ENCODE data around the gene TNFRSF13B.
"Not testable (repeated sequence)": the region's sequence is repeated elsewhere in the genome, so short reads cannot be mapped to it uniquely, and the experiment has no call there.

TNFRSF13B gene

DNA sequence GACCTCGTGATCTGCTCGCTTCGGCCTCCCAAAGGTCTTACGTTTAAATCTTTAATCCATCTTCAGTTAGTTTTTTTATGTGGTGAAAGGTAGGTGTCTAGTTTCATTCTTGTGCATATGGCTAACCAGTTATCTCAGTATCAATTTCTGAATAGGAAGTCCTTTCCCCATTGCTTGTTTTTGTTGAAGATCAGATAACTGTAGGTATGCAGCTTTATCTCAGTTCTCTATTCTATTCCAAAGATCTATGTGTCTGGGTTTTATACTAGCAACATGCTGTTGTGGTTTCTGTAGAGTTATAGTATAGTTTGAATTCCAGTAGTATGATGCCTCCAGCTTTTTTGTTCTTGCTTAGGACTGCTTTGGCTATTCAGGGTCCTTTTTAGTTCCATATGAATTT, 65.2 kb downstream of the TNFRSF13B start:
- no peak for DNase-seq

DNA sequence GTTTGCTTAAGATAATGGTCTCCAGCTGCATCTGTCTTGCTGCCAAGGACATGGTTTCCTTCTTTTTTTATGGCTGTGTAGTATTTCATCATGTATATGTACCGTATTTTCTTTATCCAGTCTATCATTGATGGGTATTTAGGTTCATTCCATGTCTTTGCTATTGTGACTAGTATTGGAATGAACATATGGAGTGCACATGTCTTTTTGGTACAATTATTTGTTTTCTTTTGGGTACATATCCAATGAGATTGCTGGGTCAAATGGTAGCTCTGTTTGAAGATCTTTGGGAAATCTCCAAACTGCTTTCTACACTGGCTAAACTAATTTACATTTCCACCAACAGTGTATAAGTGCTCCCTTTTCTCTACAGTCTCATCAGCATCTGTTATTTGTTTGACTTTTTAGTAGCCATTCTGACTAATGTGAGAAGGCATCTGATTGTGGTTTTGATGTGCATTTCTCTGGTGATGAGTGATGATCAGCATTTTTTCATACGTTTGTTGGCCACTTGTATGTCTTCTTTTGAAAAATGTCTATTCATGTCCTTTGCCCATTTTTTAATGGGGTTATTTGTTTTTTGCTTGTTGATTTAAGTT, 66.2 kb downstream of the TNFRSF13B start:
- DNase-seq = no peak

DNA sequence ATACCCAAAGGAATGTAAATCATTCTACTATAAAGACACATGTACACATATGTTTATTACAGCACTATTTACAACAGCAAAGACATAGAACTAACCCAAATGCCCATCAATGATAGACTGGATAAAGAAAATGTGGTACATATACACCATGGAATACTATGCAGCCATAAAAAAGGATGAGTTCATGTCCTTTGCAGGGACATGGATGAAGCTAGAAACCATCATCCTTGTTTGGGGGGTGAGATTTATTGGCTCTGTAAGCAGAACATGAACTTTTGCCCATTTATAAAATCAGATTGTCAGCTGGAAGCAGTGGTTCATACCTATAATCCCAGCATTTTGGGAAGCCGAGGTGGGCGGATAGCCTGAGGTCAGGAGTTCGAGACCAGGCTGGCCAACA, 68.8 kb downstream of the TNFRSF13B start:
- not testable (repeated sequence) for DNase-seq

DNA sequence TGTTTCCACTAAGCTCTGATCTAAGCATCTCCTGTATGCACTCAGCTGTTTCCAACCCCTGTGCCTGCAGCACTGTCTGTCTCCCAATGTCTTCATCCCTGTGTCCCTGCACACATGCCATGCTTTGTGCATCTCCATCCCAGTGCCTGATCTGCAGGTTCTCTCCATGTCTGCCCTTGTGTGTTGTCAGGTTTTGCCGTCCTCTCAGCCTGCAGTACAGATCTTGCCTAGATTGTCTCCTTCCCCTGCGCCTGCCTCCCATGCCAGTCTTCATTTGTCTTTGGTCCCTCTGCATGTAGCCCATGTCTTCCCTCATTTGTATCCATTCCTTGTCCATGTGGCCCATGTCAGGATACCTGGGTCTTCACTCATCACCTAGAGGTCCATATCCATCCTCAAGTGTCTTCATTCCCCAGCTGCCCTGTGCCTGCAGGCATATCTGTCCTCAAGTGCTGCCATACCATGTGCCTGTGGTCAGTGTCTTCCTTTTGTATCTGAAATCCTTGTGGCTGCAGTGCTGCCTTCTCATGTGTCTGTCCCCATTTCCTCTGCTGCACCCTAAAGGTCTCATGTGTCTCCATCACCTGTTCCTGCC, 71.5 kb downstream of the TNFRSF13B start:
- no peak for DNase-seq

DNA sequence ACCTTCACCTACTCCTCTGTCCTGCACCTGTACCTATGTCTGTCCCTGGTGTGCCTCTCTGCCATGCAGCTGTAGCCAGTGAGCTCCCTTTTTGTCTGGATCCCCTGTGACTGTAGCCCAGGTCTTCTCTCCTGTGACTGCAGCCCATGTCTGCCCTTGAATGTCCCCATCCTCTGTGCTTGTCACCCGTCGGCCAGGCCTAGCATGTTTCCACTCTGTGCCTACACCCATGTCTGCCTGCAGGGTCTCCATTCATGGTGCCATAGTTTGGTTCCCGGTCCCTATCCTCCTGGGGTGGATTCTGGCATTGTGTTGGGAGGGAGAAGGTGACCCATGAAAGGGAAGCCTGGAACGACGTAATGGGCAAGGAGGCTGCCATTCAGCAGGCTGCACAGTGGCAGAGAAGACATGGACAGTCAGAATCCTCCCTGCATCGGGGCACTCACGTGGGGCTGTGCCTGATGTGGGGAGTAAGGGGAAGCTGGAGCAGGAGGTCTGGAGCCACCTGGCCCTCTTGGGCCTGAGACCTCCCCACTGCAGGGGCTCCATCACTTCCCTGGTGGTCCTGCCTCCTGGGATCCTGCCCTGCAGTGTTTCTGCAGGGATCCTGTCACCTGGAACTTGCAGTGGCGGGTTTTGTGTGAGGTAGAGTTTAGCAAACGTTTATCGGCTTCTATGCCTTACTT, 74.6 kb downstream of the TNFRSF13B start:
- DNase-seq = not testable (repeated sequence)

DNA sequence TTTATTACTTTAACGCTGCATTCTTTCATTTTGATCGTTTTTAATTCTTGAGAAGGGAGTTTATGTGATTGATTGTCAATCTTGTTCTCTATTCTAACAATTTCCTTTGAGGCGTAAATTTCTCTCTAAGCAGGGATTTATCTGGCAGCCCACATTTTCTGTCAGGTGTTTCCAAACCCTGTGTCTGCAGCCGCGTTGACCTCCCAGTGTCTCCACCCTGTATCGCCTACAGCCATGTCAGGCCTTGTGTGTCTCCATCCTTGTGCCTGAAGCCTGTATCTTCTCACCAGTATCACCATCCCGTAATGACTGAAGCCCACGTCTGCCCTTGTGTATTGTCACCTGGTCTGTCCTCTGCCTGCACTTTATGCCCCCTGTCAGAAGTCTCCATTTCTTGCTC, 75.7 kb downstream of the TNFRSF13B start:
- DNase-seq = not testable (repeated sequence)

DNA sequence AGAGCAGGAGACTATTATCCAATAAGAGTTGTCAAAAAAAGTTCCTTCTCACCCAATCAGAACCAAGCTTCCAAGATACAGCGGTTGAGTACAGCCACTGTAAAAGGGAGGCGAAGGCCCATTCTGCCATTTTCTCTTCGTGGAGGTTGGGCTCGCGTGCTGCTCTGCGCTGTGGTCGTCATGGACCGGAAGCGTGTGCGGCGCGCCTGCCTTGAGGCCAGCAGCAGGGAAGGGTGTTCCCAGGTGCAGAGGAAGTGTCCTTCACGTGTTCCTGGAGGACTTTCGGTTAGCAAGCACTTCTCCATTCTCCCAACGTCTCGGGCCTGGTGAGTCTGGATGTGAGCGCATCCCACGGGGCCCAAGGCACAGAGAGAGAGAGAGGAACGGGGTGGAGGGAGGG, 78.4 kb downstream of the TNFRSF13B start:
- DNase-seq = not testable (repeated sequence)

DNA sequence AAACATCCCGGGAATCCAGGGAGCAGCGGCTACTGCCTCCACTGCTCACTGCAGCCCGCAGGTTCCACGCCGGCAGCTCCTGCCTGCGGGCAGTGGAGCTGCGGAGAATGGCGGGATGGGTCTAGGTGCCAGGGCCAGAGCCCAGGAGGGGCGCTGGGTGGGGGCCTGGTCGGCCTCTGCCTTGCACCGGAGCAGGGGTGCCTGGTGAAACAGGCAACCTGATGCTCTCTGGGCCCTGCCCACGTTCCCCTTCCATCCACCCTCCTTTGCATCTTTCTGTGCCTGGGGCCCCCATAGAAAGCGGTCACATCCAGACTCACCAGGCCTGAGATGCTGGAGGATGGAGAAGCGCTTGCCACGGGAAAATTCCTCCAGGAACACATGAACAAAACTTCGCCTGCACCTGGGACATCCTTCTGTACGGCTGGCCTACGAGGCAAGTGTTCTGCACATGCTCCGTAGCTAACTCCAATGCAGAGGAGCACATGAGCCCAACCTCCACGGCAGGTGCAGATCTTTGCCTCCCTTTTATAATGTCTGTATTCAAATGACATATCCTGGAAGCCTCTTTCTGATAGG, 79.0 kb downstream of the TNFRSF13B start:
- DNase-seq = not testable (repeated sequence)

DNA sequence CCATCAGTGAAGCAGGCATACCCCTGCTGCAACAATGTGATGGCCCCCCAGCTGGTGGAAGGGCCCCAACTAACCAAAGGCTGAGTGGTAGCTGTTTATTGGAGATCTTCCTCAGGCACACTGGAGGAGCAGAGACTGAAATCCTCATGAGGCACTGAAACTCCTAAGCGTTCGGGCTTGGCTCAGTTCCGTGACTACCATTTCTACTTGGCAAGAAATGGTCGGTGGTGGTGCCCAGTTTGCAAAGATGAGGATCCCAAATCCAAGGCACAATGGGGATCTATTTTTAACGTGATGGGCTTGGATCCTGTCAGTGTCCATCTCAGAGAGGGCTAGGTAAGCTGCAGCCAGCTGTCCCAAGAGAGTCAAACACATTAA, 82.8 kb downstream of the TNFRSF13B start:
- no peak for DNase-seq
